Measurements from ENCODE around the gene MAFG.

- TF ChIP-seq CTCF (IDR thresholded peaks at IDR 0.05) (peak; percentile 32), ZFX (IDR thresholded peaks at IDR 0.05; ENCODE audit: borderline replicate concordance) (no peak)
These were observed 15.6 kb downstream of the MAFG start for GRCh38 chr17:81911969-81912368.
